Sciatic nerve (tissue), 2 donors: ENCODE results near the gene PRKAG1. TPM values are rescaled to one million over a fixed set of nuclear protein-coding genes. Genes with fewer than 3 reads are reported as not detected.
"Not testable (repeated sequence)": the region's sequence is repeated elsewhere in the genome, so short reads cannot be mapped to it uniquely, and the experiment has no call there.

Source experiments
- ATAC-seq: fragments of 200-7000 bp; cut with Tn5 transposase; one replicate; pipeline ENCODE4 v1.9.1; 2020; ENCODE audit warnings: mild to moderate bottlenecking, moderate library complexity
- DNase-seq: peaks from one replicate; pipeline ENCODE4 v3.0.0-alpha.2; 2020; ENCODE audit warnings: low spot score
- intact Hi-C: fragments of 100-400 bp; cut with DNase I; formaldehyde crosslinking; loops from one replicate; pipeline ENCODE4 v1.14.2; 2022
- total RNA-seq: library from RNA; stranded (reverse); fragmentation: NEBNext Ultra II Directional; extraction: Animal tissue kit (Norgen Biotek cat#: 25700); gene quantifications from one replicate; pipeline ENCODE4 v1.2.1, GENCODE V29; 2021
- donor health status: DM: no; HTN: no; CAD: no.
- donor health status: DM: no; HTN: no; CAD: no.

The PRKAG1 gene
- 46.4 TPM for total RNA-seq

- ATAC-seq (peak; percentile 98), DNase-seq (peak; percentile 97)
- intact Hi-C loops = no loop called here
Observed at GRCh38 chr12:49018261-49019119, at the start of gene PRKAG1. TSS of gene PRKAG1 (minus strand) at chr12:49018776. CDS start at chr12:49018740, 36 bp downstream.

- ATAC-seq (no peak), DNase-seq (no peak)
- intact Hi-C loops = loop anchor here (10.0 kb wide), 2 partner anchors 59 to 169 kb away; no protein-coding TSS in a partner anchor
Observed at GRCh38 chr12:49066120-49066519, 47.5 kb upstream of the PRKAG1 start.

DNA sequence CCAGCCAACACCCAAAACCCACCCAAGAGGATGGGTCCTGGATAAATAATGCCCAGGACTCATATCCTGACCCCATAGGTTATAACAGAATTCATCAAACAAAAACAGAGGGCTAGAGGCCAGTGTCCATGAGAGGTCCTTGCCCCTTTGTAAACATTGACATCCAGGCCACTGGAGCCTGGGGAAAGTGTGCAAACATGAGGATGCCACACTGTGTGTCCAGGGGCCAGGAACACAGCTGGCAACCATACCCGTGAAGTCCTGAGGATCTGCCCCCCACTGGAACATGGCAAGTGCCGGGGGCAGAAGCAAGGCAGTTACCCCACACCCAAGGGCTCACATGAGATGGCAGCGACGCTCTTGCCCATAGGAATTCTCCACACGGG is 46.2 kb upstream of the PRKAG1 start:
- ATAC-seq (no peak), DNase-seq (no peak)
- intact Hi-C loops = loop anchor here (10.0 kb wide), 2 partner anchors 60 to 170 kb away; no protein-coding TSS in a partner anchor

- not testable (repeated sequence) for ATAC-seq, DNase-seq
- intact Hi-C loops = loop anchor here (10.0 kb wide), 2 partner anchors 63 to 173 kb away; no protein-coding TSS in a partner anchor
Observed at GRCh38 chr12:49061916-49062315, 43.3 kb upstream of the PRKAG1 start.

- DNase-seq (no peak), ATAC-seq (no peak)
- intact Hi-C loops = loop anchor here (10.0 kb wide), 2 partner anchors 64 to 174 kb away; no protein-coding TSS in a partner anchor
Observed at GRCh38 chr12:49061157-49061650, 42.6 kb upstream of the PRKAG1 start.

- intact Hi-C loops = loop anchor here (10.0 kb wide), 2 partner anchors 64 to 174 kb away; no protein-coding TSS in a partner anchor
- ATAC-seq = peak; percentile 91
- peak; percentile 95 for DNase-seq
Observed at GRCh38 chr12:49060237-49061156, 41.9 kb upstream of the PRKAG1 start, which contains the start of gene KMT2D. TSS of gene KMT2D (minus strand) at chr12:49060794. CDS start at chr12:49055324, 5,470 bp downstream.

DNA sequence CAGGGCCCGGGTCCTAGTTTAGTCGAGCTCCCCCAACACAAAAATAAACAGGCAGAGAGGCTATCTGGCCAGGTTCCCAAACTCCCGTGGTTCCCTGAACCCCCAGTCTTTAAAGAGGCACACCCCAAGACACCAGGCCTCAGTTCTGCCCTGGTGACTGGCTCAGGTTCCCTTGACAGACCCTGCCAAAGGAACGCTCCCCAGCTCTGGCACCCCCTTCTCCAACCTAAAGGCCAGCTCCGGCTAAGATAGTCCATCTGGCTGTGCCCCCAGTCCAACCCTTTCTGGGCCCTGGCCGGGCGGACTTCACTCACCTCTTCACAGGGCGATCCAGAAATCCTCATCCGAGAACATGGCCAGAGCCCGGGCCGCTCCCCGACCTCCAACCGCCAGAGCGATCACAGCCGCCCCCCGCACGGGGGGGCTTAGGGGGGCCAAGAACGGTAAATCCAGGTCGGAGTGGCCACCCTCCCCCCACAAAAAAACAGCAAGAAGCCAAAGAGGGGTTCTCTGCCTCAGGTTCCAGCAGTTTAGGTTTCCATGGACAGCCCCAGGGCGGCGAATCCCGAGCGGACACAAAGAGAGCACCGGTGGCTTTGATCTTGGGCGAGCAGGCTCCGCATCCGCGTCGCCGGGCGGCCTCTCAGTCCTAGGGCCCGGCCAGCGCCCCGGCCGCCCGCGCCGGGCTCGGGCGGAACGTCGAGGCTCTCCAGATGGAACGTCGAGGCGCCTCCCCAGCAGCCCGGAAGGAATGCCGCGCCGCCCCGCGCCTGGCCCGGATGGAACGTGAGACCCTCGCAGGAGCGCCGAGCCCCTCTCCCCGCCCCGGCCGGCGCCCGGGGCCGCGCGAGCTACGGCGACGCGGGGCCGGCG is 41.0 kb upstream of the PRKAG1 start:
- intact Hi-C loops = loop anchor here (10.0 kb wide), 2 partner anchors 65 to 175 kb away; no protein-coding TSS in a partner anchor
- ATAC-seq = no peak

GRCh38 chr12:49059045-49059298 is 40.4 kb upstream of the PRKAG1 start:
- no peak for ATAC-seq
- intact Hi-C loops = no loop called here
- DNase-seq = peak; percentile 58

More for the DNA sequence above, 41.0 kb upstream of the PRKAG1 start:
- DNase-seq = peak; percentile 64

DNA sequence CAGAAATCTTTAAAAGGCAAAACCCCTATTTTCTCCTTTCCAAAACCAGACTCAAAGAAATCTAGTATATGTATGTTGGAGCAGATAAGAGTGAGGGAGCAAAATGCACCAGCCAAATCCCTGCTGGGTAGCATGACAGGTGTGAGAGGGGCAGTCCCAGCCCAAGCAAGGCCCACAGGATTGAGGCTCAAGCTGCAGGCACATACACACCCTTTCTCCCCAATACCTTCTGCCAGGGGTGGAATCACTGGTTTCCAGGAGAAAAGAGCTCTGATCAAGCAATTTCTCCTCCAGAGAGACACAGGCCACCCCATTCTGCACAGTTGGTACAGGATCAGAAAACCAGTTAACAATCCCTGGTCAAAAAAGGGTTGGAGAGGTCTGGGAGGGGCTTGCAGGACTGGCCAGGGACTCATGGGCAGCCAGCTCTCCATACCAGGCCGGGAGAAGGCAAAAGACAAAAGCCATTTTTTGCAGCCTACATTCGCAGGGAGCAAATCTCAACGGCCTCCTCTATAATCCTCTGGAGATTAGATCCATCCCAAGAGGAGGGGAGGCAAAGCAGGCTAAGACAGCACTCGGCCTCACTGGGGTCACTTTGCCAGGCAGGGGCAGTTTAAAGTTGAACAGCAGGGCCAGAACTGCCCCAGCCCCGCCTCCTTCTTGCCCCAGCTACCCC is 39.9 kb upstream of the PRKAG1 start:
- intact Hi-C loops = no loop called here
- DNase-seq = no peak
- ATAC-seq = no peak

DNA sequence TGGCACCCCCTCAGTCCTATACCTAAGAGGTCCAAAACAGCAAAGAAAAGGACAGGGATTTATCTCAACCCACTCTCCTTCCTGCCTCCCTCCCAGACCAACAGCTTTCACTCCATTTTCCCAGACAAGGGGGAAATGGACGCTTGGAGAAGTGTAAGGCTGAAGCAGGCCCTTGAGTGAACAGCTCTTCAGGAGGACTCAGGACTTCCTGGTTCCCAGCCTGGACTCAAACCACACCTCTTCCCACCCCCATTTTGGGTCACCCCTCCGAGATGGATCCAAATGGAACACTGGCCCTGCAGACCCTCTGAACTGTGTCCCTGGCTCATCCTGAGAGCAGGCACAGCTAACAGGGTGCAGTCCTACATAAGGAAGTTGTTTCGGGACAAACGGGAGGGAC is 39.3 kb upstream of the PRKAG1 start:
- DNase-seq (no peak), ATAC-seq (no peak)
- intact Hi-C loops = no loop called here

GRCh38 chr12:49055978-49056754 is 37.6 kb upstream of the PRKAG1 start:
- ATAC-seq = peak; percentile 76
- intact Hi-C loops = no loop called here

GRCh38 chr12:49055092-49055491 is 36.5 kb upstream of the PRKAG1 start:
- intact Hi-C loops = no loop called here
- no peak for ATAC-seq
- no peak for DNase-seq

More at GRCh38 chr12:49055978-49056754, 37.6 kb upstream of the PRKAG1 start:
- DNase-seq = peak; percentile 61

- intact Hi-C loops = no loop called here
- ATAC-seq (no peak), DNase-seq (peak; percentile 60)
Observed at GRCh38 chr12:49054524-49054923, 35.9 kb upstream of the PRKAG1 start.

GRCh38 chr12:49054096-49054495 is 35.5 kb upstream of the PRKAG1 start:
- intact Hi-C loops = no loop called here
- DNase-seq = no peak
- ATAC-seq = no peak

DNA sequence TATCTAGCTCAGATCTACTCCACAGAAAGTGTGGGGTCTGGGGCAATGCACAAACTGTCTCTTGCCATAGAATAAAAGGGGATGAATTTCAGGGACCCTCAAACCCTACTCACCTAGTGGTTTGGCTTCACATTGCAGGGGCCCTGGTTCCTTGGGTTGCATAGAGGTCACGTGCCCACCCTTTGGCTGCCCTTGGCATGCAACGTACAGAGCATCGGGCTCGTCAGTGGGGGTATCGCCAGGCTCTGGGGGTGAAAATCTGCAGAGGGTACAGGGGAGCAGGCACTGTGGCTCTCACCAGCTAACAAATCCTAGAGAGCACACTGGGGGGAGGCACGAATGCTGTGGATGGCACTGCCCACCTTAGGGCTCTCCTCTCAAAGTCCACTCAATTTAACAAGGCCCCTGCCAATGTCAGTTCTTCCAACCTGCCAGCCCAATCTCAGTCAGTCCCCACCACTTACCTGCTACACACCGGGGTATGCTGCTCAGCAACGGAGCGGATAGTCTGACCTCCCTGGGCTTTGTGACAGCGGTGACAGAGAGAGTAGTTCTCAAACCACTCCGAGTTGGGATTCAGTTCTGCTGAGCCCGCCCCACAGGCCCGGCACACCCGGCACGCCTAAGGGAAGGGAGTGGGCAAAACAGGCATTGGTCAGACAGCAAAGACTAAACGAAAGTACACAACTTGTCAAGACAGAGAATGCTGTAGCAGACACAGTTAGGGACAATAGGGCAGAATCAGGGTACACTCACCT is 34.1 kb upstream of the PRKAG1 start:
- intact Hi-C loops = no loop called here
- ATAC-seq = no peak
- no peak for DNase-seq

DNA sequence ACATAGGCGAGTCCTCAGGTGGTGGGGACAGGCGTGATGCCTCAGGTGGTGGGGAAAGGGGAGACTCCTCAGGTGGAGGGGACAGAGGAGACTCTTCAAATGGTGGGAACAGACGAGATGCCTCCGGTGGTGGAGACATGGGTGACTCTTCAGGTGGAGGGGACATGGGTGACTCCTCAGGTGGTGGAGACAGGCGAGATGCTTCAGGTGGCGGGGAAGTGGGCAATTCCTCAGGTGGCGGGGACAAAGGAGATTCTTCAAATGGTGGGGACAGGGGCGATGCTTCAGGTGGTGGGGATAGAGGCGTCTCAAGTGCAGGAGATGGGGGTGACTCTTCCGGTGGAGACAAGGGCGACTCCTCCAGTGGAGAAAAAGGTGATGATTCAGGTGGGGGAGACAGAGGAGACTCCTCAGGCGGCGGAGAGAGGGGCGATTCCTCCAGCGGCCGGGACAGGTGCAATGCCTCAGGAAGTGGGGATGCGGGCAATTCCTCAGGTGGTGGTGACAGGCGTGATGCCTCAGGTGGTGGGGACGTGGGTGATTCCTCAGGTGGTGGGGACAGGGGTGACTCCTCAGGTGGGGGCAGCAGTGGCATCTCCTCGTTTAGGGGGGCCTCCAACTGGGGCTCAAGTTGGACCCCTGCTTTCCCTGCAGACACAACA is 33.3 kb upstream of the PRKAG1 start:
- no peak for DNase-seq
- intact Hi-C loops = no loop called here
- ATAC-seq = no peak
